Erythroblast (primary cell): ENCODE results near the gene PRDM12.

Experiments used
- GATA1 ChIP-seq: IDR thresholded peaks from 2 replicates; pipeline ENCODE4 v1.6.1; 2011; ENCODE audit warnings: low read depth, mild to moderate bottlenecking, control low read depth, low read length, moderate library complexity
- POLR2A ChIP-seq: IDR thresholded peaks from 2 replicates; pipeline ENCODE4 v1.6.1; 2011; ENCODE audit warnings: mild to moderate bottlenecking, low read length

DNA sequence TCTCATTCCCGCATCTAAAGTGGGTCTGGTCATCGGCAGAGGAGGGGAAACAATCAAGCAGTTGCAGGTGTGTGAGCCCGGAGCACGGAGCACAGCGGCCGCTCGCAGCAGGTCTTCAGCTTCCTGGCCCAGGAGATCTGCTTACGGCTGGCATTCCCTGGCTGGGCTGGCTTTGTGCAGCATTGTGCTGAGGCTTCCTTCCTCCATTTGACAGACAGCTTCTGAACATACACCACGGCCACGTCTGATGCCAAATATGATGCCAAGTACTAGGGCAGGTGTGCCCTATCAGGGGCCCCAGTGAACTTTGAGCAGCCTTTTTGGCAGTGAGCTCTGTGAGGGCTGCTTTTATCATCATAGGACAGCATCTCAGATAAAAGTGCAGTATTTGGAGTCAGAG, 47.9 kb upstream of the PRDM12 start:
- TF ChIP-seq POLR2A: no peak
- no peak for TF ChIP-seq GATA1
